HG03342 (cell line): ENCODE results near the gene HIP1R.

Experiments
- ATAC-seq: cut with Tn5 transposase; IDR thresholded peaks from one replicate; pipeline ENCODE4 v1.9.1; 2021; ENCODE audit warnings: mild to moderate bottlenecking, moderate library complexity; ENCODE audit not compliant: unreplicated experiment

The HIP1R gene

DNA sequence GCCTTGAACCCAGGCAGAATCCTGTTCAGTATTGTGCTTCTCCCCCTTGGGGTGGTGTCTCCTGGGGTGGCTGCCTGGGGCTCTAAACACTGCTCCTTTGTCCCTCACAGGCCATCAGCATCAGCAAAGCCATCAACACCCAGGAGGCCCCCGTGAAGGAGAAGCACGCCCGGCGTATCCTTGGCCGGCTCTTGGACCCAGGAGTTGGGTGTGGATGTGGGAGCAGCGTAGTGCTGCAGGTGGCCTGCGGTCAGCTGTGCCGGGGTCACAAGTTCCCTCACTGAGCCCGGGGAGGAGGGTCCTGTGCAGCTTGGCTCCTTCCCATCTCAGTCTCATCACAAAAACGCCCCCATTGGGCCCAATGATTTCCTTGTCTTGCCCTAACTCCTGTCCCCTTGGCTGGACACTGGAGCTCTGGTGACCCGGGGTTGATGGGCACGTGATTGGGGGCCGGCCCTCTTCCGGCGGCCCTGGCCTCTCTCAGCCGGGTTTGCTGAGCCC is 12.7 kb downstream of the HIP1R start:
- no peak for ATAC-seq

DNA sequence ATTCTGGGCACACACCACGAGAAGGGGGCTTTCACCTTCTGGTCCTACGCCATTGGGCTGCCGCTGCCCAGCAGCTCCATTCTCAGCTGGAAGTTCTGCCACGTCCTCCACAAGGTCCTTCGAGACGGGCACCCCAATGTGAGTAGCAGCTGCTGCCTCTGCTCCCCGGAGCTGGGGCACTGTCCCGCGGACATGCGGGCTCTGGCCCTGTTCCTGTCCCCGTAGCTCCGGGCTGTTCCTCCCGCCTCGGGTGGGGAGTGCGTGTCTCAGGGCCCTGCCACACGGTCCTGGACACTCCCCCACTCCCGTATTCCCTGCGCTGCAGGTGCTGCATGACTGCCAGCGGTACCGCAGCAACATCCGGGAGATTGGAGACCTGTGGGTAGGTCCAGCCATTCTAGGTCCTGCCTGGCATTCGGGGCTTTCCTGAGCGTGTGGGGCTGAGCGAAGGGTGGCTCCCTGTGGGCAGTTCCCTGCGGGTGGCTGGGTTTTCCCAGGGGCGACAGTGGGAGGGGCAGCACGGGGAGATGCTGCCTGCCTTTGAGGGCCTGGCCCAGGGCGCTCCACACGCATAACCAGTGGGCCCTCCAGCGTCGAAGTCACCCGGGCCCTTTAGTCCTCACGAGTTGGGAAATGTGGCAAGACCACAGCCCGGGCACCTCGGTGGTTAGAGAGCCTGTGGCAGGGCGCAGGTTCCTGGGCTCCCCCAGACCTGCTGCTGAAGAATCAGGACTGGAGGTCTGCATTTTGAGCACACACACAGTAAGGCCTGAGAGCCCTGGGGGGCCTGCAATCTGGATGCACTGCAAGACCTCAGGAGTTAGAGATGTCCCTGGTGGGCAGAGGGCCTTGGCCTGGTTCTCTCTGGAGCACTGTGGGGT is 13.5 kb downstream of the HIP1R start:
- no peak for ATAC-seq

DNA sequence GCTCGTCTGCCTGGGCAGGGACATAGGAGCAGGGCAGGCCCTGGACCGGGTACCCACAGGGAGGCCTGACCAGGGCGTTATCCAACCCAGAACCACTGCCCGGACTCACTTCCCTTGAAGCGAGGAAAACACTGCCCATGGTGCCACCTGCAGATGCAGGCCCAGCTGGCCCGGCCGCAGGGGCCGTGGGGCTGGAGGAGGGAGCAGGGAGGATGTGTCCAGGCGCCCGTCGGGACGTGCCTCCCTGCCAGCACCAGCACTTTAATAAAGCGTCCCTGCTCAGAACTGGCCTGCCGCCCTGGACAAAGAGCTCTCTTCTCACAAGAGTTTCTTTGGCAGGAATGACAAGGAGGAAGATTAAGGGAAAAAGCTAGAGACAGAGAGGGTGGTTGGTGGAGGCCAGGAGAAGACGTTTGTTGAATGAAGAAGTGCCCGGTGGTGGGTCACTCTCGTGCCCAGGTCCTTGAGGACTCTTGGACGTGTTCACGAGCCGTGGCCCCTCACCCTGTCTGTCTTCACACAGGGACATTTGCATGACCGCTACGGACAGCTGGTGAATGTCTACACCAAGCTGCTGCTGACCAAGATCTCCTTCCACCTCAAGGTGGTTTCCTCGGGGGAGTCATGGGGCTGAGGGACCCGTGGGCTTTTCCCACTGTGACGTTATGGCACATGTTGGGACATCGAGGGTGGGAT is 14.2 kb downstream of the HIP1R start:
- no peak for ATAC-seq

DNA sequence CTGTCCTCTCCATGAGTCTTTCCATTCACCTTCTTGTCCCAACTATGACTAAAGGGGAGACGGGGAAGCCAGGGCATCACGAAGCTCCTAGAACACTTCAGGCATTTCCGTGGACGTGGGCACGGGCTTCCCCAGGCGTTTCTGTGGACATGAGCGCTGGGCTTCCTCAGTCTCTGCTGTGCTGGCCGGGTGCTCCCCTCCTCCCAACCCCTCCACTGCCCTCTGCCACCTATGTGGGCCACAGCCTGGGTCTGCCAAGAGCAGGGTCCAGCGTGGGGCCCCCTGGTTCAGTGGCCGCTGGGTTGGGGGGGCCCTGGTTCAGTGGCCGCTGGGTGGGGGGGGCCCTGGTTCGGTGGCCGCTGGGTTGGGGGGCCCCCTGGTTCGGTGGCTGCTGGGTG is 14.8 kb downstream of the HIP1R start:
- no peak for ATAC-seq

DNA sequence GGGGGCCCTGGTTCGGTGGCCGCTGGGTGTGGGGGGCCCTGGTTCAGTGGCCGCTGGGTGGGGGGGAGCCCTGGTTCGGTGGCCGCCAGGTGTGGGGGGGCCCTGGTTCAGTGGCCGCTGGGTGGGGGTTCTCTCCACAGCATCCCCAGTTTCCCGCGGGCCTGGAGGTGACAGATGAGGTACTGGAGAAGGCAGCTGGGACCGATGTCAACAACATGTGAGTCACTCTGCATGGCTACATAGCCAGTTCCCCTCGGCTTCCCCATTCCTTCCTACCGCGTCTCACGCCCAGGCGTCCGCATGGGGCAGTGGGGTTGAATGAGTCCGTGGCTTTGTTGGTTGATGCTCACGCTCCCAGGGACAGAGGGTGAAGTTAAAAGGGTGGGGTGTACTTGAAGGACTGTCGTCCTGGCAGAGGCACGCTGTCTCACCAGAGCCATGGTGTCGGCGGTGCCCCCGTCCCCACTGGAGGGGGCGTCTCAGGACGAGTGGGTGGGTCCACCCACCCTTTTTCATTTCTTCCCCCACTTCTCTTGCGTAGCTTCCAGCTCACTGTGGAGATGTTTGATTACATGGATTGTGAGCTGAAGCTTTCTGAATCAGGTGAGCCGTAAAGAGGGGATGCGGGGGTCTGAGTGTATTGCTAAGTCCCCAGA is 15.6 kb downstream of the HIP1R start:
- ATAC-seq = no peak

DNA sequence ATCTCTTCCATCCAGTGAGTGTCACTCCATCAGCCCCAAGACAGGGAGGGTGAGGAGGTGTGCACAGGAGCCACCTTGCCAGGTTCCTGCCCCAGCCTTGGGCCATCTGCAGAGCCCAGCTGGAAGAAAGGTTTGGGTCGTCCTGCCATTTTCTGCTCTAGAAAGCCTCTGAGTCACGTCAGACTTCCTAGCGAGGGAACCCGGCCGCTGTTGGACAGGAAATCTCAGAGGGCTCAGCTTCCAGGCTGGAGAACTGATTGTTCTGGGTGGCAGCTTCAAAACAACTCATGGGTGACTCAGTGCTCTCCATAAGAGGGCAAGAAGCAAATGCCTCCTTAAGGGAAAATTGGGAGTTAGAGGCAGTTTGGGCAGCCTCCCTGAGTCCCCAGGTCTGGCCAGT is 16.6 kb downstream of the HIP1R start:
- no peak for ATAC-seq

DNA sequence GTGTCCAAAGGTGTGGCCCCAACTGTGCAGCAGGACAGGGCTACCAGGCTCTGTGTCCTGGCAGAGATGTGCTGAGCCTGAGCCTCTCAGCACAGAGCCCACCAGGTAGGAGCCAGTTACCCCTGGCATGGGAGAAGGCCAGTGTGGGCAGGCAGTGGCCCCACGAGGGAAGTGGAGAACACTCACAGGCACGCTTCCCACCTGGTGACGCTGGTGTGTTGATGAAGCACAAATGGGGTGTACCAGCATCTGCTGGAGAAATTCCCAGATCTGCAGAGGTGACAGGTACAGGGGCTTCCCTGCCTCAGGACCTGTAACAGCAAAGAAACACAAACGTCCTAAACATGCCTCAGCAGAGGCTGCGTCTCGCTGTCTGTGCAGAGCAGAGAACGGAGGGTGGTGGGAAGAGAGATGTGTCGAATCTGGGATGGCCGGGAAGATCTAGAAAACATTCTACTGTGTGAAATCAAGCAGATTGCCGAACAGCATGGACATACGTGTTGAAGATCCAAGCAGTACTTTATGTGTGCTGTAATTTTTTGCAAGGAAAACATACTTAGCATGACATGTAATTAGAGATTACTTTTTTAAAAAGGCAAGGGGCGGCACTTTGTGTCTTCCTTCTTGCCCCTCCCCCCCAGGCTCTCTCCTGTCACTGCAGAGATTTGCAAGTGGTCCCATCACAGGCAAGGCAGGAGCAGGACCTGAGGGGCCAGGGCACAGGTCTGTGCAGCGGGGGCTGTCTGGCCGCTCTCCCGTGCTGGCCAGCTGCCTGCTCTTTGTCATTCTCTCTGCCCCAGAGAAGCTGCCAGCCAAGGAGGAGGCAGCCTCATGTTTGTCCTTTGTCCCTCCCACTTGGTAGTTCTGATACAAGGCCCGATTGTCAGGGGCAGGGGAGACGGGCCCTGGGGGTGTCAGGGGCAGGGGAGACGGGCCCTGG is 17.3 kb downstream of the HIP1R start:
- ATAC-seq = no peak

DNA sequence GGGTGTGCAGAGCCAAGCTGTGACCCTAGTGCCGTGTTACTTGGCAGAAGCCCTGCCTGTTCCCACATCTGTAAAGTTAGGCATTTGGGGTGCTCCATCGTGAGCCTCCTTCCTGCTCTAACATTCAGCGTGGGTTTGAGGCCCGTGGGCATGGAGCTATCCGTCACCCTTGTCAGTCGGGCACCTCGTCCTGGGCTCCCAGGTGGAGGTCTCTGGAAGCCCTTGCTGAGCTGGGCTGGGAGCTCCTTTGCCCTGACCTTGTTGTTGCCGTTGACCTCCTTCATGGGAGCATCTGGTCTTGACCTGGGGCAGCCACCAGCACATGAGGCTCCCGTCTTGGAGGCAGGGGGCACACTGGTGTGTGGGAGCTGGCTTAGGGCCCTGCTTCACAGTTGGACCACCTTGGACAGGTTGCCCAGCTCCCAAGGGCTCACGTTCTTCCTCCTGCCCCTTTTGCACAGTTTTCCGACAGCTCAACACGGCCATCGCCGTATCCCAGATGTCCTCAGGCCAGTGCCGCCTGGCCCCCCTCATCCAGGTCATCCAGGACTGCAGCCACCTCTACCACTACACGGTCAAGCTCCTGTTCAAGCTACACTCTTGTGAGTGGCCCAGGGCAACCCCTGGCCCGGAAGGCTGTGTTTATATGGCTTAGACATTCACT is 18.5 kb downstream of the HIP1R start:
- no peak for ATAC-seq

DNA sequence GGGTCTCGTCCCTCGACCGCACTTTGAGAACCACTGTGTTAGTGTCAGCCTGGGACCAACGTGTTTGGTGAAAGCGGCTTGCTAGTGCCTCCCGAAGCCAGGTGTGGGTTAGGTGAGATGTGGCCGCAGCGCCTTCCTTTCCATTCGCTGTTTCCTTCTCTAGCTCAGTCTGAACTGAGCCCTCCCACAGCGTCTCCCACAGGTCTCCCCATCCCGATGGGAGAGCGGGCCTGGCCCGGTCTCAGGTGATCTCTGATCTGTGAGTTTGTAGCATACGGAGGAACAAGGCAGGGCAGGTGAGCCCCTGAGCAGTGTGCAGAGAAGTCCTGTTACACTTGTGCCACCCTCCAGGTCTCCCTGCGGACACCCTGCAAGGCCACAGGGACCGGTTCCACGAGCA is 19.3 kb downstream of the HIP1R start:
- no peak for ATAC-seq

DNA sequence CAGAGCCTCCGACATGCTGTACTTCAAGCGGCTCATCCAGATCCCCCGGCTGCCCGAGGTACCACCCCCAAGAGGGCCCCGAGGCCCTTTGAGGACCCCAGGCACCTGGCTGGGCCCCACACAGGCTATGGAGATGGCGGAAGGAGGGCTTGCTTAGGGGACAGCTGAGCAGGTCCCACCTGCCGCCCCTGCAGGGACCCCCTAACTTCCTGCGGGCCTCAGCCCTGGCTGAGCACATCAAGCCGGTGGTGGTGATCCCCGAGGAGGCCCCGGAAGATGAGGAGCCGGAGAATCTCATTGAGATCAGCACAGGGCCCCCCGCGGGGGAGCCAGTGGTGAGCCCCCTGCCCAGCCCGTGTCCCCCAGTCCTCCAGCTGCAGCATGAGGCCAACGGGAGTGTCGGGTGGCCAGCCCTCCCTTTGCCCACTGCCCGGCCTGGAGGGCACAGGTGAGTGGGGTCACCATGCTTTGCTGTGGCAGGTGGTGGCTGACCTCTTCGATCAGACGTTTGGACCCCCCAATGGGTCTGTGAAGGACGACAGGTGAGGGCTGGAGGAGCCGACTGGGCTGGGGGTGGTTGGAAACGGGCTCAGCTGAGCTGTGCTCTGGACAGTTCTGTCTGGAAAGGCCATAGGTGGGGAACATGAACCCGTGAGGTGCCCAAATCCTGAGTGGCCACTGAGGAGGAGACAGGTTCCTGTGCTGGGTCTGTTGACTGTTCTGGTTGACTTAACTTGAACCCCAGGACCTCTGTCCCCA is 20.0 kb downstream of the HIP1R start:
- ATAC-seq = no peak

DNA sequence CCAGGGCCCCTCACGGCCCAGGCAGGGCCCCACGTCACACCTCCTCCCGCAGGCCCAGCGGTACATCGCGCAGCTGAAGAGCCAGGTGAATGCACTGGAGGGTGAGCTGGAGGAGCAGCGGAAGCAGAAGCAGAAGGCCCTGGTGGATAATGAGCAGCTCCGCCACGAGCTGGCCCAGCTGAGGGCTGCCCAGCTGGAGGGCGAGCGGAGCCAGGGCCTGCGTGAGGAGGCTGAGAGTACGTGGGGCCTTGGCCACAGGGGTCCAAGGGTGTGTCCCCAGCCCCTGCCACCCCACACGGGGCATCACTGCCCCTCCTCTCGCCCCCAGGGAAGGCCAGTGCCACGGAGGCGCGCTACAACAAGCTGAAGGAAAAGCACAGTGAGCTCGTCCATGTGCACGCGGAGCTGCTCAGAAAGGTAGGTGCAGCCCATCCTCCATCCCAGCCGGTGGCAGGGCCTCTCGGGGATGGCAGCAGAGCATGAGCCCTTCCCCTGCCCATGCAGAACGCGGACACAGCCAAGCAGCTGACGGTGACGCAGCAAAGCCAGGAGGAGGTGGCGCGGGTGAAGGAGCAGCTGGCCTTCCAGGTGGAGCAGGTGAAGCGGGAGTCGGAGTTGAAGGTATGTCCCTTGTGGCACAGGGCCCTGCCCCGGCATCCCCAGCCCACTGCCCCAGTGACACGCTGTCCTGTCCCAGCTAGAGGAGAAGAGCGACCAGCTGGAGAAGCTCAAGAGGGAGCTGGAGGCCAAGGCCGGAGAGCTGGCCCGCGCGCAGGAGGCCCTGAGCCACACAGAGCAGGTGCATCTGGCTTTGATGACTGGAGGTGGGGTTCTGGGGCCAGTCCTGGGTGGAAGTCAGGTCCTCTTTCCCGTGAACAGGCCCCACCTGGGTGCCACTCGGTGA is 20.9 kb downstream of the HIP1R start:
- no peak for ATAC-seq

DNA sequence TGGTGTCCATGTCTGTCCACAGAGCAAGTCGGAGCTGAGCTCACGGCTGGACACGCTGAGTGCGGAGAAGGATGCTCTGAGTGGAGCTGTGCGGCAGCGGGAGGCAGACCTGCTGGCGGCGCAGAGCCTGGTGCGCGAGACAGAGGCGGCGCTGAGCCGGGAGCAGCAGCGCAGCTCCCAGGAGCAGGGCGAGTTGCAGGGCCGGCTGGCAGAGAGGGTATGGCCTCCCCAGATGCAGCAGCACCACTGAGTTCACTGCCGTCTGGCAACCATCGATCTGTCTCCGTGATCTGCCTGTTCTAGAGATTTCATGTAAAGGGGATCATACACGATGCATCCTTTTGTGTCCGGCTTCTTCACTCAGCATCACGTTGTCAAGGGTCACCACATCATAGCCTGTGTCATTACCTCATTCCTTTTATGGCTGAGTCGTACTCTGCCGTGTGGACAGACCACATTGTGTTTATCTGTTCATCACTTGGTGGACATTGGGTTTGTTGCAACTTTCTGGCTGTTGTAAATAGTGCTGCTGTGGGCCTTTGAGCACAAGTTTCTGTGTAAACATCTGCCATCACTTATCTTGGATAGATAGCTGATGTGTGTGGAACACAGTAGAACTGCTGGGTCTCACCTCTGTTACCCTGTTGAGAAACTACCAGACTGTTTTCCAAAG is 21.9 kb downstream of the HIP1R start:
- no peak for ATAC-seq

DNA sequence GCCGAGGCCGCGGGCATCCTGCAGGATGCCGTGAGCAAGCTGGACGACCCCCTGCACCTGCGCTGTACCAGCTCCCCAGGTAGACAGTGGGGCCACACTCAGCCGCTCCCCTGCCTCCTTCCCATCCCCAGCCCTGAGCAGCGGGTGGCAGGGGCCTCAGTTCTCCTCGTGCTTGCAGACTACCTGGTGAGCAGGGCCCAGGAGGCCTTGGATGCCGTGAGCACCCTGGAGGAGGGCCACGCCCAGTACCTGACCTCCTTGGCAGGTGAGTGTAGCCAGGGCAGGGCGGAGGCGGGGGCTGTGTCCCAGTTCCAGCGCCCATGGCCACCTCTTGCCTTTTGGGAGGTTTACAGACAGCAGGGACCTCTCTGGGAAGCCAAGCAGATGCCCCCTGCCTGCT is 22.9 kb downstream of the HIP1R start:
- ATAC-seq = no peak

DNA sequence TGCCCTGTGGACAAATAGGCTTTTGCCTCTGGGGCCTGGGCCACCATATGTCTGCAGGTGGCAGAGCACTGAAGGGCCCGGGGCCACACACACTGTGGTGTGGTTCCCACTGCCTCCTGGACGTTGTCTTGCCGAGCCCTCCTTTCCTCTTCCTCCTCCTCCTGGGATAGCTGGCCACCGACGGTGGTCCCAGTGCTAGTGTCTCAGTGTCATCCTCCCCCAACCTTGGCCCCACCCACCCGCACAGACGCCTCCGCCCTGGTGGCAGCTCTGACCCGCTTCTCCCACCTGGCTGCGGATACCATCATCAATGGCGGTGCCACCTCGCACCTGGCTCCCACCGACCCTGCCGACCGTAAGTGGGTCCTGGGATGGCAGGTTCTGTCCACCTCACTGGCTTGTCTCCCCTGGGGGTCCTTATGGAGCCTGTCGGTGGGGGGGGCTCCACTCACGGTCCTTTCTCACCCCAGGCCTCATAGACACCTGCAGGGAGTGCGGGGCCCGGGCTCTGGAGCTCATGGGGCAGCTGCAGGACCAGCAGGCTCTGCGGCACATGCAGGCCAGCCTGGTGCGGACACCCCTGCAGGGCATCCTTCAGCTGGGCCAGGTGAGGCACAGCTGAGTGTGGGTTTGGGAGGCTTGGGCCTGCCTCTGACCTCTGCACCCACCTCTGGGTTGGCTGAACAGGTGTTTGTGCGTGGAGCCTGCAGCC is 23.5 kb downstream of the HIP1R start:
- ATAC-seq = no peak

DNA sequence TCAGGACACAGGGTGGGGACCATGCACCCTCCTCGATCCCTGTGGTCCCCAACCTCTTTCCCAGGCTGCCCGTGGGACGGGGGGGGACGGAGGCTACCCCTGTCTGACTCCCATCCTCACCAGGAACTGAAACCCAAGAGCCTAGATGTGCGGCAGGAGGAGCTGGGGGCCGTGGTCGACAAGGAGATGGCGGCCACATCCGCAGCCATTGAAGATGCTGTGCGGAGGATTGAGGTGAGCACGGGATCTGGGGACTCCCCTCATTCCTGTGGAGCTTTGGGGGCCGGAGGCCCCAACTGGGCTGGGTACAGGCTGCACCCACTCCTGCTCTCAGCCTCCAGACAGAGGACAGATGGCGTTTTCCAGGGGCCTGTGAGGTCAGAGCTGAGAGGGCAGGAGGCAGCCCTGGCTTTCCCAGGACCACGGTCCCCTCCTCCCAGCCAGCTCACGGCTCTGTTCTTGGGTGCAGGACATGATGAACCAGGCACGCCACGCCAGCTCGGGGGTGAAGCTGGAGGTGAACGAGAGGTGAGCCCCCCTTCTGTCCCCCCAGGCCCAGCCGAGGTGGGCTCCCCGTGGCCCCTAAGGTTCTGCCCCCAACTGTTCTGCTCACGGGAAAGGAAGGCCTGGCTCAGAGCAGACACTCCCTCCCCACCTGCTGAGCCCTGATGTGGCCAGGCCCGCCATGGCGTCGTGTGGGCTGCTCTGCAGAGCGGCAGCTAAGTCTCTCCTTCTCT is 24.2 kb downstream of the HIP1R start:
- ATAC-seq = no peak

DNA sequence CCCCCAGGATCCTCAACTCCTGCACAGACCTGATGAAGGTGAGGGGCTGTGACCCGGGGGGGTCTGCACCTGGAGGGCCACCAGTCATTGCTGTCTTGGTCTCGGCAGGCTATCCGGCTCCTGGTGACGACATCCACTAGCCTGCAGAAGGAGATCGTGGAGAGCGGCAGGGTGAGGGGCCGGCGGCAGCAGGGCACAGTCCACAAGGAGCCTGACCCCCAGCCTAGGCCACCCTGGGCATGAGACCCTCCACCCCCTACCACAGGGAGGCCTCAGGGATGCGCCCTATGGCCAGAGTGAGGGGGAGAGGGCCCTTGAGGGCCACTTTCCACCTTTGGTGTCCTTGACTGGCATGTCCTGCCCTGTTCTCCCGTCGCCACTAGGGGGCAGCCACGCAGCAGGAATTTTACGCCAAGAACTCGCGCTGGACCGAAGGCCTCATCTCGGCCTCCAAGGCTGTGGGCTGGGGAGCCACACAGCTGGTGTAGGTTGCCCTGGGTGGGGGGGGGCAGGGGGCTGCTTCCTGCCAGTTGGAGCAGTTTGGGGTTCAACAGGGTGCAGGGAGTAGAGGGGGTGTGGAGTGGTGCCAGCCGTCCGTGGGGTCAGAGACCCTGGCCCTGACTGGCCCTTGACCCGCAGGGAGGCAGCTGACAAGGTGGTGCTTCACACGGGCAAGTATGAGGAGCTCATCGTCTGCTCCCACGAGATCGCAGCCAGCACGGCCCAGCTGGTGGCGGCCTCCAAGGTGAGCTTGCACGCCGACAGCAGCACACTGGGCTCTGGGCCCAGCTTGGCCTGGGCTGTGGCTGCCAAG is 25.0 kb downstream of the HIP1R start:
- no peak for ATAC-seq
